ENCODE results near the gene CCSER1.
"Not testable (repeated sequence)": the region's sequence is repeated elsewhere in the genome, so short reads cannot be mapped to it uniquely, and the experiment has no call there.

The CCSER1 gene

DNA sequence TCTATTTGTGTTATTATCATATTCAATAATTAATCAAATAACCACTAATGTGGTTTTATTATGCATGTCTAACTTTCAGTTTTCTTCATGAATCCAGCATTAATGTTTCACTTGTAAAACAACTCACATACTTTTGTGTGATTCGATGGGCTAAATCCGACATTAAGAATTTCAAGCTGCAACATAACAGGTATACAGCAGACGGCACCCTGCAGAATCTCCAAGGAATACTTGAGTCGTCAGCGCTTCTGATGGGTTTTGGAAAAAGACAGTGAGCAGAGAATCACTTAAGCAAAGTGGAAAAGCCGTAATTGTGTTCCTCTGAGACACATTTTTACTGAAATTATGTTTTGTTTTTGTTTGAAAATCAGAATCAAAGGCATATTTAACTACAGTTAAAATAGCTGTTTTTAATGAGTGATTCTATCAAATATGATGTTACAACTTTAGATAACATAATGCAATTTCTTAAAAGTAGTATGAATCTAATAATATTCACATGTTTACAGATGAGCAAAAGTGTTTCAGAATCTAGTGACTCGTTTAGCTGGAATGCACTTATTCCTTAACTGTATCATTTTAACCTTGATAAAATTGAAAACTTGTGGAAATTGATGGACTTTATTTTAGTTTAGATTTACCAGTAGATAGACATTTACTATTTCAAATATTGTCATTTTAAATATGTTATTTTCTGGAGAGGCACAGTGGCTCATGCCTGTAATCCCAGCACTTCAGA, 514.8 kb downstream of the CCSER1 start:
- in situ Hi-C loops (cut with MboI; ENCODE audit: low sequenced_read_pairs): no loop called here

DNA sequence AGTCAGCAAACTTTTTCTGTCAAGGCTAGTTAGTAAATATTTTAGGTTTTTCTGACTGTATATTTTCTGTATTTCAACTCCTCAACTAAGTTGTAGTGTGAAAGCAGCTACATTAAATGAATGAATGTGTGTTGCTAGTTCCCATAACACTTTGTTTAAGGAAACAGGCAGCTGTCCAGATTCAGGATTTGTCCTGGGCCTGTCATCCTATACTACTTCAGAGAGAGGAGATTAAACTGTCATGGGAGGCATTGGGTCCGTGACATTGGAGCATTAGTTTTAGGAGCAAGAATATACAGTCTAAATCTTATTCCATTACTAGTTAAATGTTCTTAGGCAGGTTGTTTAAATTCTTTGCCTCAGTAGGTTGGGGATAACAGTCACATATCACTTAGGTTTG, 516.0 kb downstream of the CCSER1 start:
- in situ Hi-C loops (cut with MboI; ENCODE audit: low sequenced_read_pairs): no loop called here

DNA sequence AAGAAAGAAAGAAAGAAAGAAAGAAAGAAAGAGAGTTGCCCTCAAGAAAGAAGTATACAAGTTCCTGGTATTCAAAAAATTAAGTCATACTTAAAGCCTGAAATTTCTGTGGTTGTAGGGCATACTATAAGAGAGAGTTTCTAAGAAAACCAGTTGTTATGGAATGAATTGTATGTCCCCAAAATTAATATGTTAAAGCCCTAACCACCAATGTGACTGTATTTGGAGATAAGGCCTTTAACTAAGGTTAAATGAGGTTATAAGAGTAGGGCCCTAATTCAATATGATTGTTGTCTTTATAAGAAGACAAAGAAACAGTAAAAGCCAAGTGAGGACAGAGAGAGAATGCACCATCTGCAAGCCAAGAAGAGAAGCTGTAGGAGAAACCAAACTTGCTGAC, 521.1 kb downstream of the CCSER1 start:
- in situ Hi-C loops (cut with MboI; ENCODE audit: low sequenced_read_pairs): no loop called here

DNA sequence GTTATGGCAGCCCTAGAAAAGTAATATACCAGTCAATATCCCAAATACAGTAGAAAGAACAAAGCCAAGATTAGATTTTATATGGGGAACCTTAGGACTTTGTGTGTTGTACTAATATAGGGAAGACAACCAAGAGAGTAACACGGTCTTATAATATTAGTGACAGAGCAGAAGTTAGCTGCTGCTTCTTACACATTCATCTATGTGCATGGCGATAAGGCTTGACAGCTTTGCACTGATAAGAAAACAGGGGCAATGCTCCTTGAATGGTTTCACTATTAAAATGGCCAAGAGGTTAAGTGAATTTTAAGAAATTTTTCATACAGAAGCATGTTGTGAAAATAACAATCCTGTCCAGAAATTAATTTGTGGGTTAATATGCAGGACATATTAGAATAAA, 521.6 kb downstream of the CCSER1 start:
- in situ Hi-C loops (cut with MboI; ENCODE audit: low sequenced_read_pairs): no loop called here

DNA sequence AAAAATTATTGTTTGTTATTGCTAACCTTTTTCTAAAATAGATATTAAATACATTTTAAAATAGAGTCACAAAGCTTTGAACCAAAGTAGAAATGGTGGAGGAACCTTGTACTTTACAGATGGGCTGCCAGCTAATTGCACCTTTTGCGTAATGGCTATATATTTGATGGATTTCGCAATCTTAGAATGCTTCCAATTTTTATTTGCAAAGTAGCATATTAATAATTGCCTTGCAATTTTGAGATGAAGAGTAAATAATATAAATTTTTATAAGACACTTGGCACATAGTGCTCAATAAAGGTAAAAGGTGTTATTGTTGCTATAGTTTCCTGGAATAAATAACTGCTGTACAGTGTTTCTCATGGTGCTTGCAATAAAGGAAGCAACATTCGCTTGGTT, 533.5 kb downstream of the CCSER1 start:
- in situ Hi-C loops (cut with MboI; ENCODE audit: low sequenced_read_pairs): no loop called here

DNA sequence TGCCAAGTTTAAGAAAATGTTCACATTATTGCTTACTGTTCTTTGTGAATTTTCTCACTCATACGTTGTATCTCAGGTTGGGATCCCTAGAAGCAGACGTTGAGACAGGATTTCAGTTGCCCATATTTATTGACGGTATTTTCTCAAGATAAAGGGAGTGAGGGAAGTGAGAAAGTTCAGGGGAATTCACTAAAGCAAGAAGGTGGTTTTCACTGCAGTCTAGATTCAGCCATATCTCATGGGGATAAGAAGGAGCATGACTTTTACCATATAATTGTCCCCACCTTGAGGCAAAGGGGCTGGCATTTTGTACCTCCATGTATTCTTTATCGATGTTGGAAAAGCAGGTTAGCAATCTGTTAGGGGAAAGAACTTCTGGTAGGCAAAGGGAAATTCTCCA, 543.0 kb downstream of the CCSER1 start:
- in situ Hi-C loops (cut with MboI; ENCODE audit: low sequenced_read_pairs): no loop called here

DNA sequence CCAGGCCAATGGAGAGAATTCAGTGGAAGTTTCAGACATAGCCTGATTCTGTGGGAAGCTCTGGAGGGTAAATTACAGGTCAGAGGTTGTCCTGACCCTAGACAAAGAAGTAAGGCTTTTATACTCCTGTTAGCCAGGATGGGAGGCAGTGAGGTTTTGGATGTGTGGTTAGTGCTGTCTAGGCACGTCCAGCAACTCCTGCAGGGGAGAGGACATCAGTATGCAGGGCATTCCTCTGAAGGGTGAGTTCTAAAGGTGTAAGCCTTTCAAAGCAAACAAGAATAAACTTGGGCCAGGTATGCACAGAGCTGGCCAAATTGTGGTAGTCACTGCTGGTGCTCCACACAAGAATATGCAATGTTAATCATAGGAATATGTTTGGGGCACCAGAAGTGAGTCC, 562.5 kb downstream of the CCSER1 start:
- in situ Hi-C loops (cut with MboI; ENCODE audit: low sequenced_read_pairs): no loop called here

DNA sequence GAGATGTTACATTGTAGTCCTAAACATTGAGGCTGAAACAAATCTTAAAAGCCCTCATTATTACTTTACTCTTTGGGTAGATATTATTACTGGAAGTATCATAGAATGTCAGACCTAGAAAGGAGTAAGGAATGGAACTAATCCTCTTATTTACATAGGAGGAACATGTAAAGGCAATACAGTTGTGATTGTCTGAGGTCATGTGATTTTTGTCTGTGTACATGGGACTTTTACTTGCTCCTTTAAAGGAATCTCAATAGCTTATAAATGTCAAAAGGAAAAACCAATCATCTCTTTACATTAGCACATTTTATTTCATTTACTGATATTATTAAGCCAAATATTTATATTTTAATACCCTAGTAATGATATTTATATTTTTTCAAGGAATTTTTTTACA, 568.2 kb downstream of the CCSER1 start:
- in situ Hi-C loops (cut with MboI; ENCODE audit: low sequenced_read_pairs): no loop called here

DNA sequence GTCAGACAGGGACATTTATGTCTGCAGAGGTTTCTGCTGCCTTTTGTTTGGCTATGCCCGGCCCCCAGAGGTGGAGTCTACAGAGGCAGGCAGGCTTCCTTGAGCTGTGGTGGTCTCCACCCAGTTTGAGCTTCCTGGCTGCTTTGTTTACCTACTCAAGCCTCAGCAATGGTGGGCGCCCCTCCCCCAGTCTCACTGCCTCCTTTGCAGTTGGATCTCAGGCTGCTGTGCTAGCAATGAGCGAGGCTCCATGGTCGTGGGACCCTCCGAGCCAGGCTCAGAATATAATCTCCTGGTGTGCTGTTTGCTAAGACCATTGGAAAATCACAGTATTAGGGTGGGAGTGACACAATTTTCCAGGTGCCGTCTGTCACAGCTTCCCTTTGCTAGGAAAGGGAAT, 578.3 kb downstream of the CCSER1 start:
- in situ Hi-C loops (cut with MboI; ENCODE audit: low sequenced_read_pairs): not testable (repeated sequence)

DNA sequence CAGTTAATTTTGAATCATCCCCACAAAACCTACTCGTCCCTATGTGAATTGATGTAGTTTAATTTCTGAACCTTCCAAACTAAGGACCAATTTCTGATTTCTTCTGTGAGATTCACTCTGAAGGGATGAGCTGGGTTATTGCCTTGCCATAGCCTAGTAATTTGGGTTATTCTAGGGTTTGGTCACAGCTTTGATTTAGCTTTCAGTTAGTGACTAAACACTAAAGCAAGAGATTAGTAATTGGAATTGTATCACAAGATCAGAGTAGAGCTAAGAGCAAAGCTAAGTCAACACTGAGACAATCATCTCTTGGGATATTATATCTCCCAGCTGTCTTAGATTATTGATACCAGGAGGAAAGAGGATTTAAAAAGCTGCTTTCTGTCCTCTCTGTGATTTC, 588.0 kb downstream of the CCSER1 start:
- in situ Hi-C loops (cut with MboI; ENCODE audit: low sequenced_read_pairs): no loop called here

DNA sequence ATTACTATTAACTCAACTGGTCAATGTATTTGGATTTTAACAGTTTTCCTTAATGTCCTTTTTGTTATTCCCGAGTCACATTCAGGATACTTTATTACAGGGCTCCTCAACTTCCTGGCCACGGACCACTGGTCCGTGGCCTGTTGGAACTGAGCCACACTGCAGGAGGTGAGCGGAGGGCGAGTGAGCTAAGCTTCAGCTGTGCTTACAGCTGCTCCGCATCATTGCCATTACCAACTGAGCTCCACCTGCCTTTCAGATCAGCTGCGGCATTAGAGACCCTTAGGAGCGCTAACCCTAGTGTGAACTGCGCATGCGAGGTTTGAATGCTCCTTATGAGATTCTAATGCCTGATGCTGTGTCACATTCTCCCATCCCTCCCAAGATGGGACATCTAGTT, 591.7 kb downstream of the CCSER1 start:
- in situ Hi-C loops (cut with MboI; ENCODE audit: low sequenced_read_pairs): no loop called here

DNA sequence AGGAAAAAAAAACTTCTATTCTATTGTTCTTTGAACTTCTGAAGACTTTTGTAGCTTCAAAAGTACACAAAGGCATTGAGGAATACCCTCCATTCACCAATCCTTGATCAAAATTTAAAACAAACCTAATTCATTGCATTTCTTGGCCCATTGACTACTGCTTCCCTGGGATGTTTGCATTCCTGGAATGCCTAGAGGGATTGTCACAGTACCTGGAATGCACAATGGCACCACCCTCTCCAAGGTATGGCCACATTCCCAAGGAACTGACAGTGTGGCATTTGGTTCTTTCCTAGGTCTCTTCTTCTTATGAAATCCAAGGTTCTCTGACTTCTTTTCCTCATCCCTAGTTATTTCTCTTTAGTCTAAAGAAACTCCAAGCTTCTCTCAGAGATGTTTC, 600.7 kb downstream of the CCSER1 start:
- in situ Hi-C loops (cut with MboI; ENCODE audit: low sequenced_read_pairs): no loop called here

DNA sequence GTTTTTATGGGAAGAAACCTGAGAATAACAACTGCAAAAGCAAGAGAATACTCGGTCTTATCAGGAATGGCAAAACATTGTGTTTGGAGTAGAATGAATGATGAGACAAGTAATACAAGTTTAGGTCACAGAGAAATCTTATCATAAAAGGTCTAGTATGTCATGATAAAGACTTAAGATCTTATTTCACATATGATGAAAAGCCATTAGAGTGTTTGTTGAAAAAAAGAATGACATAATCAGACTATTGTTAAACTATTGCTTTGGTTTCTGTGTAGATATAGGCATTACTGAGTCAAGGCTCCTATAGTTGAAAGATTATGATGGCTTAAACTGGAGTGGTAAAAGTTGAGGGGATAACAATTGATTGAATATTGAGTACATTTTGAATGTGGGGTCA, 603.6 kb downstream of the CCSER1 start:
- in situ Hi-C loops (cut with MboI; ENCODE audit: low sequenced_read_pairs): no loop called here

DNA sequence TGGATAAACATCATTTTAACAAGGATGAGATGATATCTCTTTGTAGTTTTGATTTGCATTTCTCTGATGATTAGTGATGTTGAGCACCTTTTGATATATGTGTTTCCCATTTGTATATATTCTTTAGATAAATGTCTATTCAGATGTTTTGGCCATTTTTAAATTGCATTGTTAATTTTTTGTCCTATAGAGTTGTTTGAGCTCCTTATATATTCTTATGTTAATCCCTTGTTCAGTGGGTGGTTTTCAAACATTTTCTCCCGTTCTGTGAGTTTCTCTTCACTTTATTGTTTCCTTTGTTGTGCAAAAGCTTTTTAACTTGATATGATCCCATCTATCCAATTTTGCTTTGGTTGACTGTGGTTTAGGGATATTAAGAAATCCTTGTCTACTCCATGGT, 606.0 kb downstream of the CCSER1 start:
- in situ Hi-C loops (cut with MboI; ENCODE audit: low sequenced_read_pairs): no loop called here

DNA sequence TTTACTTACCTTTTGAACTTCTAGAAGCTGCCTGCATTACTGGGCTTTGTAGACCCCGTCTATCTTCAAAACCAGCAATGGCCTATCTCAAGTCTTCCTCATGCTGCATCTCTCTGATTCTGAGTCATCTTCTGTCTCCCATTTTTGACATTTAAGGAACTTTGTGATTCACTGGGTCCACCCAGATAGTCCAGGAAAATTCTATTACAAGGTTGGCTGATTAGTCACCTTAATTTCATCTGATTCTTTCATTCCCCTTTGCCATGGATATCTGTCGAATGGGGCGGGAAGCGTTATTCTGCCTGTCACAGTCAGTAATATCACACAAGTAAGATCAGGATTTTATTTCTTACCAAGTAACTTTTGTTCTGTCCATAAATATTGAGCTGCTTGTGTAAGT, 618.0 kb downstream of the CCSER1 start:
- in situ Hi-C loops (cut with MboI; ENCODE audit: low sequenced_read_pairs): no loop called here

DNA sequence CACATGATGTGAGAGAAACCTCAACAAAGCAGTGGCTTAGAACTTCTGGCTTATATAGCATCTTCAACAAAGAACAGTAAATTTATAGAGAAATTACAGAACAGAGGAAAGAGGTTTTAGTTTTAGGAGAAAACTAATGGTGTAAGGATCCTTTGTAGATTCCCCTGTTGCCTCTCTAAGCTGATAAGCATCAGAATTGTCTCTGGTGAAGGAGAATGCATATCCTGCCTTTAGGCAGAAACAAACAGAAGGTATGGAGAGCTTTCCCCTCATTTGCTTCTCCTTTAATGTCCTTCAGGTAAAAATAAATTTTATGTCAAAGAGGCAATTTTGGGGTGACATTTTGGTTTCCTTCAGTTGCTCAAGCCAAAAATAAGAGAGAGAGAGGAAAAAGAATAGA, 625.9 kb downstream of the CCSER1 start:
- in situ Hi-C loops (cut with MboI; ENCODE audit: low sequenced_read_pairs): no loop called here

DNA sequence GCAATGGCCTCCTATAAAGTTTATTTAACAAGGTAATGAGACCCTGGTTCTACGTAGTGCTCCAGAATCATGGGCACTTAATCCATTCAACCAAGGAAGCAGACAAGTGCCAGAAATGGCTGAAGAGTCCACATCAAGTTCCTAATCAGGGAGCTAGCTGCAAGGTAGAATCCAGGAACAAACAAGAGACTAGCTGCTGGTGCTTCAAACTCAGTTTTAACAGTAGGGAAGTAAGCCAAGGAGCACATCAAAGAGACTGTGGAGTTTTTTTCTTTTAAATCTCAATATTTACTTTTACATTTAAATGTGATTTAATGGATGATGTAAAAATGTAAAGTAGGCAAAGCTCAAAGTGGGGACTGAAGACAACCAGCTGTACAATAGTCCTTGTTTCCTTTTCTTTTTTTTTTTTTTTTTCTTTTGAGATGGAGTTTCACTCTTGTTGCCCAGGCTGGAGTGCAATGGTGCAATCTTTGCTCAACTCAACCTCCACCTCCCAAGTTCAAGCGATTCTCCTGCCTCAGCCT, 630.4 kb downstream of the CCSER1 start:
- in situ Hi-C loops (cut with MboI; ENCODE audit: low sequenced_read_pairs): no loop called here

DNA sequence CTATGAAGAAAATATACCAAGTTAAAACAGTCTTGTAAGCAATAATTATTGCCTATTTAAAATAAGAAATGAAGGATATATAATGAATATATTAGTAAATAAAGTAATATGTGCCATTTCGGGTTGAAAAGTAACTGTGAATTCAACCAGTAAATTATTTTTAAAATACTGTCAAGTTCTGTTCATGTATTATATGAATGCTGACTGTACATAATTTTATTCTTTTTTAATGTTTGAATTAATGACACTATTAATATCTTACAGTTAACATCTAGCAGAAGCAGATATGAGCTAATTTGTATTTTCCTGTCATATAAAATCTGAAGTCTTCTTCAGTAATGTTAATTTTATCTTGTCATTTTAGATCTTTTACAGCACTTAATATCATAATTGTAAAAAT, 632.9 kb downstream of the CCSER1 start:
- in situ Hi-C loops (cut with MboI; ENCODE audit: low sequenced_read_pairs): no loop called here

DNA sequence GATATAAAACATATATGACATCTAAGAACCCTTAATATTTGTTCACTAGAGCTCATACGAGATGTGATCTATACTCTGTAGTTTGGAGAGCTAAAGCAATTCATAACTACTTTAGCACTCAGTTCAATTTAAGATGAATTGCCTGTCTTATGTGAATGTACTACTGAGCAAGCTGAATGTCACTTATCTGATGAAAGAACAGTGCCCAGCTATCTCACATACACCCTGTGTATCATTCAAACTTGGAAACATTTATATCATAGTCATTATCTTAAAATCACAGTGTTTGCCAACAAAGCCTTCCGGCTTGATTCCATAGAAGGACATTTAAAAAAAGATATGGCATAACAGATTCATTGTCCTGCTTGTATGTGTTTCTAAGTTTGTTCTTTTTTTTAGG, 639.6 kb downstream of the CCSER1 start:
- in situ Hi-C loops (cut with MboI; ENCODE audit: low sequenced_read_pairs): no loop called here

DNA sequence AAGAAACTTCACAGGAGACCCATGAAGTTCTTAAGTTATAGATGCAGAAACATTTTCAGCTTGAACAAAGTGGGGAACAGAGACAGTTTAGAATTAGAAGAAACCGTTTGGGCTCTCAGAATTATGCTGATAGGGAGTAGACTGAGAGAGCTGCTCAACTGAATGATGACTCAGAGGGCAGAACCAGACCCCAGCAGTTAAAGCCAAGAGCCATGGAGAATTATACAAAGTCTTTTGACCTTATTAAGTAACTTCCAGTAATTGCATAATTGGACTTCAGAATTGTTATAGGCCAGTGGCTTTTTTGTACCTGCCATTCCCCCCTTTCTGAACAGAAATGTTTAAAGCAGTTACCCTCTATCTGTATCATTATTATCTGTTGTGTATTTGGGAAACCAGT, 642.1 kb downstream of the CCSER1 start:
- in situ Hi-C loops (cut with MboI; ENCODE audit: low sequenced_read_pairs): no loop called here

DNA sequence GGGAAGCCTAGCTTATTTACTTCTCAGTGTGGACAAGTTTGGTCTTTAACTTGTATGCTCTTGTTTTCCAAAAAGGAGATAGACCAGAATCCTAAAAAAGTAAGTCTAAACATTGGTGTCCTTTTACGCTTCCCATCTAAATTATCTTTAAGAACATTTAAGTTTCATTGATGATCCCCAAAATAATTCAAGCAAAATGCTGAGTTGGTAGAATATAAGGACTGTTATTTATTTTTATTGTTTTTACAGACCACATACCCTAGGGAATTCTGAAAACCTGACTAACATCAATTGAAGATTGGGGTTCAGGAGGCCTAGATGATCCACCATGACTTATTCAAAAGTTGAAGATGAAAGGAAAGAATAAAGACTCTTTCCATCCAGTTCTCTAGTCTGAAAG, 653.0 kb downstream of the CCSER1 start:
- in situ Hi-C loops (cut with MboI; ENCODE audit: low sequenced_read_pairs): no loop called here

DNA sequence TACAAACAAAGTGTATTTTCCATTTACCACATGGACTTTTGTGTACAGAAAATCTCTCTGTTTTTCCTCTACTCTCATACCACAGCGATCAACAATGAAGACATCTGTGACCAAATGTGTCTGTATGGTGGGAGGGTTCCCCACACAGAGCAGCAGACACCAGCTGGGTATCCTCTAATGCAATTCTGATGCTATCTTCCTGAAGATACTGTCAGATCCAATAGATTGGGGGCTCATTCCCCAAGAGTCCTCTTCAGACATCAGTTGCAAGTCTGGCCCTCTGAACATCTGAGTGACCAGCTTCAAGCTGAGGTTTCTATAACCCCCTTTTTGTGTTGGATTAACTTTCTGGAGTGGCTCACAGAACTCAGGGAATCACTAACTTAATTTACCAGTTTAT, 659.4 kb downstream of the CCSER1 start:
- in situ Hi-C loops (cut with MboI; ENCODE audit: low sequenced_read_pairs): no loop called here

DNA sequence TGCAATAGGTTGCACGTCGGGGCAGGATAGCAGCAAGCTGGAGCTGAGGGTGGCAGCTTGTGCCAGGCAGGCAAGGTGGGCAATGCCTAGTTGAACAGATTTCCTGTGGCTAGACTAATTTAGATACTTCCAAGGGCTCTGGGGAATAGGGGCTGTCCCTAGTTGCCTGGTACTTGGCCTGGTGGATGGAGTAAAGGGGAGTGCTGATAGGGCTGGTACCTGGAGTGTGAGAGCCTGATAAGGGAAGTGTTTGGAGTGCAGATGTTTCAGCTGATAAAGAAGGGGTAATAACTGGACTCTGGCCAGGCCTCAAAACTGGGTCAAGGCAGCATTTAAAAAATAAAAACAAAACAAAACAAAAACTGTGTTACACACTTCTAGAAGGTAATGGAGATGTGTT, 665.5 kb downstream of the CCSER1 start:
- in situ Hi-C loops (cut with MboI; ENCODE audit: low sequenced_read_pairs): no loop called here
